HG03460 (cell line): ENCODE data around the gene HDLBP.

Experiments
- ATAC-seq: cut with Tn5 transposase; IDR thresholded peaks from one replicate; pipeline ENCODE4 v1.9.1; 2021; ENCODE audit not compliant: unreplicated experiment

Gene HDLBP

DNA sequence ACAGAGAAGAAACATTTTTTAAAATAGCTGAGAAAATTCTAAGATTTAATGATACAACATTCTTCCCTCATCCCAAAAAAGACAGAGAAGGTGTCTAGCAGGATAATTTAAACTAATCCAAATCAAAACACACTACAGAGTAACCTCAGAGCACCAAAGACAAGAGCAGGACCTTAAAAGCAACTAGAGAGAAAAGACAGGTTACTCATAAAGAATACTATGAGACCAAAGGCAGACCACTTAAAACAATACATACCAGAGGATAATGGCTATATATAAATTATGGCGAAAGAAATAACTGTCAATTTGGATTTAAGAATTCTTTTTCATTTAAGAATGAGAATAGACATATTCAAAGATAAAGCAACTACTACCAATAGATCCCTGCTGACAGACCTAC, 40.0 kb downstream of the HDLBP start:
- ATAC-seq = no peak

GRCh38 chr2:241274127-241274526, 41.3 kb downstream of the HDLBP start:
- ATAC-seq = no peak

DNA sequence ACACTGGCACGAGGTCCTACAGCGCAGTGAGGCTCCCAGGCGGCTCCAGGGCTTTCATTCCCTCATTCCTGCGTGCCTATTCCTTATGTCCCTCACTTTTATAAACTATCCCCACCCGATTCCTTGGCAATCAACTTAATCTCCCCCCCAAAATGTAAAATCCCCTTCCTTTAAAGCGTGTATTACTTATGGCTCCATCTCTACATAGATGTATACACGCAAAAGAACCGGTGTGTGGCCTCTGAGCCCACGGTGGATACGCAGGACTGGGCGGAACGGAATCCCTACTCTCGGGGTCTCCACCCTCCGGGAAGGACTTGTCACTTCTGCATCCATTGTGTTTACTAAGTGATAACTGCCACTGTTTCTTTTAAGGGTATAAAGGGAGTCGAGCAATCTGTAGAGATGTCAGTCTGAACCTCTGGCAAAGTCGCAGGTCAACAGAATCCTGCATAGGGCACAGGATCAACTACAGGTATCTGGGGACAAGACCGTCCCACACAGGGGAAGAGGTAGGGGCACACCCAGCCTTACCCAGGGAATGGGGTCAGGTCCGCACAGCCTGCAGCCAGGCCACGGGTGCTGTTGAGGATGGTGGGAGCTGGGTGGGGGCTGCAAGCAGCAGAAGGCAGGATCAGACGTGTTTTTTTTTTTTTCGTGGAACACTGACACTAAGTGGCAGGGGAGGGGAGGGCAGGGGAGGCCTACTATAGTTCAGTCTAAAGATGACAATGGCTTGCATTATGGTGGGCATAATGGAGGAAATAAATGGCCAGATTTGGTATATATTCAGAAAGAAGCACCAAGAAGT, 42.1 kb downstream of the HDLBP start:
- no peak for ATAC-seq

- peak; percentile 58 for ATAC-seq
These were observed 42.9 kb downstream of the HDLBP start for GRCh38 chr2:241272303-241273209.

GRCh38 chr2:241271706-241272302, 43.7 kb downstream of the HDLBP start:
- ATAC-seq = peak; percentile 41

DNA sequence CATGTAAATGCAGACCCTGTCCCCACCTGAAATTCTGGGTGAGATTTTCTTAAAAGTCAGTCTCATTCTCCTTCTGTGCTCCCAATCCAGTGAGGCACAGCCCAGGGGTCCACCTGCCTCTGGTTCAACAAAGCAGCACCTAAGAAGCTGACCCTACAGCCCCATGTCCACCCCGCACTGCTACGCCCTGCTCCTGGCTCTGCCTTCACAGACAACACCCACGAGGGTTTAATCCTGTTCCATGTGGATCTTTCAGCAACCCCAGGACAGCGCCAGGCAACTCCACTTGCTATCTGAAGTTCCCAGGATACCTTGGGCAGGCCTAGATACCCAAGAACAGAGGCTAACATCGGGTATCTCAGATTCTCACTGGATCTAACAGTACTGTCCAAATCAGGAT, 44.9 kb downstream of the HDLBP start:
- ATAC-seq = no peak

DNA sequence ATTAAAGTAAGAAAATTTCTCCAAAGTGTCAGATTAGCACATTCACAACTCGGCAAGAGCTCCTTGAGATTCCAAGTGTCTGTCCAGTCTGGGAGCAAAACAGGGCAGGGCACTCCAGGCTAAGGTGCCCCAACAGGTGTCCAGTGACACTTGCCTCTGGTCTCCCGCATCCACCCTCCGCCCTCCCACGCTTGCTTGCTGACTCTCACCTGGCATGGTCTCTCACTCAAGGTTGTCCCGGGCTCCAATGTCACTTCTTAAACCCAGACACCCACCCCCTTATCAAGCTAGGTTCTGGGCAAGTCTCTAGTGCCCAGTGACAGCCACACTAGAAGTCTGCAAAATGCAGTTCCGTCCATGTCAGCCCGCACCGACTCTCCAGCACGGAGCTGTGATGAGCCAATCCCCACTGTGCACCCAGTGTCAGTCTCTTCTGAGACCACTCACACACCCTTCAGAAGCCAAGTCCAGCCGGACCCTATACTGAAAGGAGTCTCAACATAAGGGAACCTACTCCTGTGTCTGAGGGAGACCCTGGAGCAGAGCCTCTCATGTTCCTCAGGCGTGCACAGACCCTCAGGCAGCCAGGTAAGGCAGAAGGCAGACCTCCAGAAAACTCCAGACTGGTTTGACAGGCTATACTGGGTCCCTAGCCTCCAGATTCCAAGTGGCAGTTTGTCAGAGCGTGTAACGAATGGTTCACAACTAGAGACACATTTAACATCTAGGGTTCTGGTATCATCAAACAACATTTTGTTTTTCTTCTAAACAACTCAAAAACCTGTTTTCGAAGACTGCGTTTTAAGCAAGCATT, 45.6 kb downstream of the HDLBP start:
- ATAC-seq = no peak

DNA sequence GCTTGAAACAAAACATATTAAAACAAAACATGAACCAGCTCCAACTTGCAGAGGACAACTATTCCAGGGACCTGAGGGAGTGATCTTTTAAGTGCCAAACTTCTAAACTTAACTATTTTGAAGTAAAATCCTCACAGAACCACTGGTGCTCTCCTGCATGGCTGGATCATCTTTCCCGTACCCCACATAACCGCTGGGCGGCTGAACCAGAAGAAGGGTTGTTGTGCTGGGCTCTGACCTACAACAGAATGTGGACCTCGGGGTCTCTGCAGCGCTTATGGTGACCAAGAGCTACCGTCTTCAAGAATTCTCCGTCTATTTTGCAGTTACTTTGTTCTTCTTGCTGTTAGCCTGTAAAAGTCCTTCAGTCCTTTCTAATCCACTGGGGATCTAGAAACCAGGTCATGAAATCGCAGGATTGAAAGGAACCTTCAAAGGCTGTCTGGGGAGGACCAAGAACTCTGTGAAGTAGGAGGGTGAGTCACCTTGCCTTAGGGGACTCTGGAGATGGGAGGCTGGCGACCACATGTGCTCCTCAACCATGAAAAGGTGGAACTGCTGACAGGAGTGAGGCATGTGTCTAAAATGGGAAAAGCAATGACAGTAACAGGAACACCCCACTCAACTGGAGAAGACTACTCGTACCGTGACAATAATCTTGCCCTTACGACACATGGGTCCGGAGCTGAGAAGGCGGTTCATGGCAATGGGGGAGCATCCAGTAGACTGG, 46.6 kb downstream of the HDLBP start:
- no peak for ATAC-seq

DNA sequence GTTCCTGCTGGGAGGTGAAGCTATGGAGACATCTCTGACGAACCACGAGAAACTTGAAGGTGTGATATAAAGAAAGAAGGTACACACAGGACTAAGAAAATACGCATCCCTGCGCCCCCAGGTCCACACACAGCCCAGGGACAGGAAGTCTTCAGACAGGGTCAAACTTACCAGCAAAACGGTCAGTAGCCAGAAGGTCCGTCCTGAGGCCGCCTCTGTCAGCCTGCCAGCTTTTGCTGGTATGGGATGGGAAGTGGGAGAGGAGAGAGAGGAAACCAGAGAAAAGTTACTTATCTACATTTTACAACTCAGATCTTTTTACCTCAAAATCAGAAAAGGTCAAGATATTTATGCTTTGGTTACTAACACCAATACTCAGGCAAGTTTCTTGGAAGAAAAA, 47.2 kb downstream of the HDLBP start:
- no peak for ATAC-seq

GRCh38 chr2:241267249-241268067, 48.0 kb downstream of the HDLBP start:
- ATAC-seq = no peak

DNA sequence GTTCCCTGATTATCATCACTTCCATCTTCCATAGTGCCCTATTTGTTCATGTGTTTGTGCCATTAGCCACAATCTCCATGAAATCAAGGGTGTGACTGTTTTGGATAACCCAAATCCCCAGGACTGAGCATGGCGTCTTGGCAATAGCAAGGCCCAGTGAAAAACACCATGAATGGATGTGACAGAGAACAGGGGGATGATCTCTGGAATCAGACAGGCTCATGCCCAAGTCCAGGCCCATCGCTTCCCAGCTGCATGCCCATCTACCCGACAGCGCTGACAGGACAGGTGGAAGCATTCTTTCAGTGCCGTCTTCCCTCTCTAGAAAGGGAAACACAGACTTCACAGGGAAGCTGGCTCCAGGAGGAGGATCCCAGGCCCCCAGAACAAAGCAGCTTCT, 50.0 kb downstream of the HDLBP start:
- no peak for ATAC-seq

DNA sequence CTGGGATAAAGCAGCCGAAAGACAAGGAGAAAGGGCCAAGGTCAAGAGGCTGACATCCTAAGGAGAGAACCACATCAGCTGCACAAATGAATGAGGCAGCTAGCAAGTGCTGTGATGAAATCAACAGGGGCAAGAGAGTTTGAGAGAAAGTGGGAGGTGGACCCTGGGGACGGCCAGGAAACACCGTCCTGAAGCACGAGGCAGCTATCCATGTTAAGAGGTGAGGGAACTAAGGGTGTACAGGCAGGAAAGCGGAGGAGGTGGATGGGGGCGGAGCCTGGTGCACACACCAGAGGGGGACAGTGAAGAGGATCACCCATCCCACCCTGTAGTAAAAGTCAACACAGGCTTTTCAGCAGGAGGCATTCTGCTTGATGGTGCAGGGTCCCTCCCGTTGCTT, 52.4 kb downstream of the HDLBP start:
- ATAC-seq = no peak

- ATAC-seq = no peak
These were observed 53.8 kb downstream of the HDLBP start for GRCh38 chr2:241261628-241262027.

DNA sequence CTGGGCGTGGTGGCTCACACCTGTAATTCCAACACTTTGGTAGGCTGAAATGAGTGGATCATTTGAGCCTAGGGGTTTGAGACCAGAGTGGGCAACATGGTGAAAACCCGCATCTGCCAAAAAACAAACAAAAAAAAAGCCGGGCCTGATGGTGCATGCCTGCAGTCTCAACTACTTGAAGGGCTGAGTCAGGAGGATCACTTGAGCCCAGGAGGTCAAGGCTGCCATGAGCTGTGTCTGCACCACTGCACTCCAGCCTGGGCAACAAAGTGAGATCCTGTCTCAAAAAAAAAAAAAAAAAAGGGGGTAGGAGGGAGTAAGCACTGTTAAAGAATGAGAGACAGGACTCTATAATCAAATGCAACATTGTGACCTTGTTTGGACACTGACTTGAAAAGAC, 54.6 kb downstream of the HDLBP start:
- ATAC-seq = no peak

GRCh38 chr2:241258505-241259280, 56.8 kb downstream of the HDLBP start:
- ATAC-seq = no peak

DNA sequence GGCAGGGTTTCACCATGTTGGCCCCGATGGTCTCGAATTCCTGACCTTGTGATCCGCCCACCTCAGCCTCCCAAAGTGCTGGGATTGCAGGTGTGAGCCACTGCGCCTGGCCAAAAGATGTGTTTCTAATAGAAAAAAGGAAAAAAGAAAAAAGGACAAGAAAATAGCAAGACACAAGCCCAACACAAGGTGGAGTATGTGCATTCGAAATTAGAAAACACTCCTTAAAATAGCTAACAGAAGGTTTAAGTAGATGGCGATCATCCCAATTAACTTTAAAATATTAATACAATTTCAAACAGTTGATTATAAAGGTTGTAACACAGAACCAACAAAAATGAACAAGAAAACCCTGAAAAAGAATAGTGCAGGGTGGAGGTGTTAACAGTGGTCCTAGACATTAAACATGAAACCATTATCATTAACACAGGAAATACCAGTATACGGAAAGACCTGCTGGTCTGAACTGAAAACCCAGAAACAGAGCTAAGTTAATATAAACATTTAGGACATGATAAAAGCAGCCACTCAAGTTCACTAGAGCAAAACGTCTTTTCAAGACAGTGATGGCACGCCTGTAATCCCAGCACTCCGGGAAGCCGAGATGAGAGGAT, 57.9 kb downstream of the HDLBP start:
- ATAC-seq = no peak

GRCh38 chr2:241256168-241256545, 59.3 kb downstream of the HDLBP start:
- no peak for ATAC-seq

DNA sequence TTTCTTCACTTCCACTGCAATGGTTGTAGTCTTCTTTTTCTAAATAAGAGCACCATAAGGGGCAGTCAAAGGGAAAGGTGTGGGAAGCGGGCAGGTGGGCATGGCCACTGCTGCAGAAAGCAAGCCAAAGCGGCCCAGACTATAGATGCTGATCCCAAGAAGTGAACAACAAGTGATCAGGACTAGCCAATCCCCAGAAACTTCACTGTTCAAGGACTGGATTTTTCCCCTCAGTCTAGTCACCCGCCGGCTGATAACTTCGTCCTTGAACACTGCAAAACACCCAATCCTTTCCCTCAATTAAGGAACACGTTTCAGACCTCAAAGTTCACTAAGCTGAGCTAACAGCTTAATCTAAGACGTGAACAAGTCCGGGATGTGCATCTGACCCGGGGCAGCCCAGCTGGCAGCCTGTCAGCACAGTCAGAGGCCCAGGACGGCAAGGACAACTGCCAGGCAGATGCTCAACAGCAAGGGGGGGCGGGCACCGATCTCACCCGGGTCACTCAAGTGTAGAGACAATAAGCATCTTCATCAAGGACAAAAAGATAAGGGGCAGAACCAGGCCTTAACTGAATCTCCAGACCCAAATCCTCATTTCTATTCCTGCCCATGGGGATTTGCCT, 59.8 kb downstream of the HDLBP start:
- ATAC-seq = no peak
